Measurements from ENCODE around the gene FNDC7.

- no peak for TF ChIP-seq CTCF (IDR thresholded peaks at IDR 0.05)
- TF ChIP-seq EP300 (IDR thresholded peaks at IDR 0.05), result no peak
- TF ChIP-seq POLR2A (IDR thresholded peaks at IDR 0.05), result no peak
Measured at GRCh38 chr1:108780937-108781574, 68.3 kb downstream of the FNDC7 start.
